HG03196 (cell line): ENCODE results near the gene HBG2.
"Not testable (repeated sequence)": the region's sequence is repeated elsewhere in the genome, so short reads cannot be mapped to it uniquely, and the experiment has no call there.

ENCODE experiments used
- ATAC-seq: cut with Tn5 transposase; IDR thresholded peaks from one replicate; pipeline ENCODE4 v1.9.1; 2021; ENCODE audit not compliant: unreplicated experiment

Gene HBG2

DNA sequence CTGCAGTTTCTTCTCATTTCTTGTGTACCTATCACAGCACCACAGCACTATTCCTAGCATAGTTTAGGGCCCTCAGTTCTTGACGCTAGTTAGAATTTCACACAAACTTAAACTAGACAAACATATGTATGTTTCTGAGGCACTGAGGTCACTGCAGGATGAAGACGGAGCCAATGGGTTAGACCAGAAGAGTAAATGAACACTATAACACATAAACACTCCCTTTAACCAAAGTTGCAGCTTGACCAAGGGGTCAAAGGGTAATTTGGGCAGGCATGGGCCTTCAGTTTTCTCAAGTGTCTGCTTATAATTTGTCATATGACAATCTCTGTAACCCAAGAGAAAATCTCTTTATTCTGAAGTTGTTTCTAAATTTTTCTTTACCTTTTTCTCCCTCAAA is 28.0 kb upstream of the HBG2 start:
- ATAC-seq: no peak

DNA sequence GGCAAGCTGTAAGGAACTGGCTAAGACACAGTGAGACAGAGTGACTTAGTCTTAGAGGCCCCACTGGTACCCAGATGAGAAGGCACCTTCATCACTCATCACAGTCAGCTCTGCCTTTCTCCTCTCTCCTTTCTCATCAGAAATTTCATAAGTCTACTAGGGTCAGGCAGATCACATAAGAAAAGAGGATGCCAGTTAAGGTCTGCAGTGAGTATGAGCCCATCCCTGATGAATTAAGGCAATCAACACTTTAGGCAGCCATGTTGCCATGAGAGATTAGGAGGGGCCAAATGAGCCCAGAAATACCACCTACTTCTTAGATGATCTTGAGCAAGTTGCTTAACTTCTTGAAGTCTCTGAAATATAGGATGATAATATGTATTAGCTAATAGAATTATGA is 27.0 kb upstream of the HBG2 start:
- ATAC-seq: no peak

DNA sequence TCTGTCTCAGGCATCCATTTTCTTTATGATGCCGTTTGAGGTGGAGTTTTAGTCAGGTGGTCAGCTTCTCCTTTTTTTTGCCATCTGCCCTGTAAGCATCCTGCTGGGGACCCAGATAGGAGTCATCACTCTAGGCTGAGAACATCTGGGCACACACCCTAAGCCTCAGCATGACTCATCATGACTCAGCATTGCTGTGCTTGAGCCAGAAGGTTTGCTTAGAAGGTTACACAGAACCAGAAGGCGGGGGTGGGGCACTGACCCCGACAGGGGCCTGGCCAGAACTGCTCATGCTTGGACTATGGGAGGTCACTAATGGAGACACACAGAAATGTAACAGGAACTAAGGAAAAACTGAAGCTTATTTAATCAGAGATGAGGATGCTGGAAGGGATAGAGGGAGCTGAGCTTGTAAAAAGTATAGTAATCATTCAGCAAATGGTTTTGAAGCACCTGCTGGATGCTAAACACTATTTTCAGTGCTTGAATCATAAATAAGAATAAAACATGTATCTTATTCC is 26.1 kb upstream of the HBG2 start:
- ATAC-seq: peak; percentile 93

DNA sequence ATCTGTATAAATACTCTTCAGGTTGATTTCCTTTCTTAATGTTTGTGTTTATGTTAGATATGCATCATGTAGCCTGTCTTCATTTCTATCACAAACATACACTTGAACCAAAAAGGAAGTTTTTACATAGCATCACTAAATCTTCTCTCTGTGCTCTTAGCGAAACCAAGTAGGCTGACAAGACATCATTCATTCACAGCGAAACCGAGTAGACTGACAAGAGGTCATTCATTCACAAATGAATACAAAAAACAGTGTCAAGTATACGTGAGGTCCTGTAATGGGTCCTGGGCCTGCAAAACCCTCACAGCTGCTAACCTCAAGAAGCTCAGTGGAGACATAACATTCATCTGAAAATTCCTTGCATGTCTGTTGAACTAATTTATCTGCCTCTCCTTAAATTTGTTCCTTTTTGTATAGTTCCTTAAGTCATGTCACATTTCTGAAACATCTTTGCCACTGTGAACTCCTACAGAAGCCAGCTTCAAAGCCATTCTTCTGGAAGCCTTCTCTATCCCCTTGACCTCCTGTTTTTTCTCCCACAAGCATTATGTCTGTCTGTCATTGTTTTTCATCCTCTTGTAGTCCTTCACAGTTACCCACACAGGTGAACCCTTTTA is 25.0 kb upstream of the HBG2 start:
- ATAC-seq: no peak

DNA sequence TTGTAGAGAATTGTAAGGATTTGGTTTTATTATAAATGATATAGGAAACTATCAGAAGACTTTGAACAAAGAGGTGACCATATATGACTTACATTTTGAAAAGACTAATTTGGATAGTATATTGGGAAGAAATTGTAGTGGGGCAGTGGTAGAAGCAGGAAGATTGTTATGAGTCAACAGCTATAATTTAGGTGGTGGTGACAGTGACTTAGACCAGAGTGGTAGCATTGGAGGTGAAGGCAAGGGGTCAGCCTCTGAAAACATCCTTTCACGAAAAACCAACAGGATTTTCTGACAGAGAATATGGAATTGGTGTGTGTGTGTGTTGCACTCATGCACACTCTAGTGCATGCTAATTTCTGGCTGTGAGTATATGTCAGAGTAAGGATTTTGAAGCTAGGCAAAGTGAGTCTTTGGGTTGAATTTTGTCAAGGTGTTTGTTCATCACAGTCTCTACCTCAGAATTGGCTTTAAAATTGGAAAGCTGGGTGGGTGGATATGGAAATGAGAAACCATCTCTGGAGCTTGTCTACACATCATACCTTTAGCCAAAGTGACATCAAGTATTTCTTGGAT is 23.3 kb upstream of the HBG2 start:
- no peak for ATAC-seq

DNA sequence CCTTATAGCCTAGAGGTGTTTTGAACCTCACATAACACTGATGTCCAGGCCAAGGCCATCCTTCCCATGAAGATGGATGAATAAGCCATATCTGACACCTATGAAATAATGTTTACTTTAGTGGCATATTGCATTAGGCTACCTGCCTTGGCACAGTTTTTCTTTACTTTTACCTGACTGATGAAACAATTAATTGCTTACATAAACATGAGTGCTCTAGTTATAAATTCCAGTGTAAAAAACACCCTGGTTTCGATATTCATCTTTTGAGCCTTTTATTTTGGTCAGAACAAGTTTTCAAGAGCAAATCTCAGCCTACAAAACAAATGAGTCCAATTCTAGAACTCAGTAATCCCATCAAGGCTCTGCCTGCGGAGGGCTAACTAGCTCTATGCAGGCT is 22.1 kb upstream of the HBG2 start:
- ATAC-seq: no peak

DNA sequence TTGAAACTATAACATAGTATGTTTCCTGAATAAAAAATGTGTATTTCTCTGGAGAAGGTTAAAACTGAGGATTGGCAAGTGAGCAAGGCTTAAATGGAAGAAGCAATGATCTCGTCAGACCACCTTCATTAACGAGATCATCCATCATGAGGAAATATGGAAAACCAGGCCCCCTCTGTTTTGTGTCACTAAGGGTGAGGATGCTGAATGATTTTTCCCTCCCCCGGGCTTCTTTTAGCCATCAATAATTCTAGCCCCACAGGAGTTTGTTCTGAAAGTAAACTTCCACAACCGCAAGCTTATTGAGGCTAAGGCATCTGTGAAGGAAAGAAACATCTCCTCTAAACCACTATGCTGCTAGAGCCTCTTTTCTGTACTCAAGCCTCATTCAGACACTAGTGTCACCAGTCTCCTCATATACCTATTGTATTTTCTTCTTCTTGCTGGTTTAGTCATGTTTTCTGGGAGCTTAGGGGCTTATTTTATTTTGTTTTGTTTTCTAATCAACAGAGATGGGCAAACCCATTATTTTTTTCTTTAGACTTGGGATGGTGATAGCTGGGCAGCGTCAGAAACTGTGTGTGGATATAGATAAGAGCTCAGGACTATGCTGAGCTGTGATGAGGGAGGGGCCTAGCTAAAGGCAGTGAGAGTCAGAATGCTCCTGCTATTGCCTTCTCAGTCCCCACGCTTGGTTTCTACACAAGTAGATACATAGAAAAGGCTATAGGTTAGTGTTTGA is 21.0 kb upstream of the HBG2 start:
- no peak for ATAC-seq

DNA sequence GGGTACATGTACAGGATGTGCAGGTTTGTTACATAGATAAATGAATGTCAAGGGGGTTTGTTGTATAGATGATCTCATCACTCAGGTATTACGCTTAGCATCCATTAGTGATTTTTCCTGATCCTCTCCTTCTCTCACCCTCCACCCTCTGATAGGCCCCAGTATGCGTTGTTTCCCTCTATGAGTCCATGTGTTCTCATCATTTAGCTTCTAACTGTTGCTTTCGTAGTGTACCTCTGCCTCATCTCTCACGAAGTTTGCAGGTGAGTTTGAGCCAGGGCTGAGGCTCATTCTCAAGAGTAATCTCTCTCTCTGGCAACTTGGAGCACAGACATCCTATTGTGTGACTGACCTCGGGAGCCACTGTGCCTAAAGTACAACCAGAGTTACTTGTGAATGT is 19.8 kb upstream of the HBG2 start:
- no peak for ATAC-seq

DNA sequence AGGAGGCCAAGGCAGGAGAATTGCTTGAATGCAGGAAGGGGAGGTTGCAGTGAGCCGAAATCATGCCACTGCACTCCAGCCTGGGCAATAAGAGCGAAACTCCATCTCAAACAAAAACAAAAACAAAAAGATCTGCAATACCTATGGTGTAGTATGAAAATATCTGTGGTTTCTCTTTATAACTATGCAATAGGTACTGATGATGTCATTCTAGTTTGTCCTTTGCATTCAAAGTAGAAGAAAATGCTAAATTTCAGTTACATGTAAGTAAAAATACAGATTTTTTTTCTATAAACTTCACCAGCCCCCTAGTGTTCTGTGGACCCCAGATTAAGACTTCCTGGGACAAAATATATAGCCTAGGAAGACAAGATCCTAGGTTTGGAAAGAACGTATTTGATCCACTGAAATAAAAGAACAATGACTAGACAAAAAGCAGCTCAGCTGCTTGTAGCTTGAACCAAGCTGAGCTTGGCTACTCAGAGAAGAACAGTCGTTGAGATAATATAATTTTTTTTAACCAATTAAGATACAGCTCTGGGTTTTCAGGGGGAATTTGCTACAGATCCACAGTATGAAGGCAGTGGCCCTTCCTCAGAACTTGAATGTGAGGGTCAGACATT is 17.9 kb upstream of the HBG2 start:
- no peak for ATAC-seq

DNA sequence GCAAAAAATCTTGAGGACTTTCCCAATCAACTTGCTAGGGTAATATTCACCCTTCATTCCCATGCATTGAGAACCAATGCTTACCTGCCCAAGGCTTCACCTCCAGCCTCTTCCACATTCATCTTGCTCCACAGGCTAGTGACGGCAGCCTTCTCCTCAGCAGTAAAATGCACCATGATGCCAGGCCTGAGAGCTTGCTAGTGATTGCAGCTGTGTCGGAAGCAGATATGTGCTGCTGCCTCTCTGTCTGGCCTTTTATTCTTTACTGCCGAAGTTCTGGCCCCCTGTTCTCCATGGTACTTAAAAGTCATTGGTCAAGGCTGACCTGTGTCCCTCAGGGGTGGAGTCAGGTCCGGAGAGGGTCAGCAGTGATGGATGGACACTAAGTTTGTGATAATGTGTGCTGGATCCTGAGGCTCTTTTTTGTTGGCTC is 15.2 kb upstream of the HBG2 start, which contains the start of gene HBE1:
Gene HBE1 (minus strand): TSS at position 231 of the 433 bp plus-strand sequence. CDS start 55 bp downstream, at position 176.
- no peak for ATAC-seq

DNA sequence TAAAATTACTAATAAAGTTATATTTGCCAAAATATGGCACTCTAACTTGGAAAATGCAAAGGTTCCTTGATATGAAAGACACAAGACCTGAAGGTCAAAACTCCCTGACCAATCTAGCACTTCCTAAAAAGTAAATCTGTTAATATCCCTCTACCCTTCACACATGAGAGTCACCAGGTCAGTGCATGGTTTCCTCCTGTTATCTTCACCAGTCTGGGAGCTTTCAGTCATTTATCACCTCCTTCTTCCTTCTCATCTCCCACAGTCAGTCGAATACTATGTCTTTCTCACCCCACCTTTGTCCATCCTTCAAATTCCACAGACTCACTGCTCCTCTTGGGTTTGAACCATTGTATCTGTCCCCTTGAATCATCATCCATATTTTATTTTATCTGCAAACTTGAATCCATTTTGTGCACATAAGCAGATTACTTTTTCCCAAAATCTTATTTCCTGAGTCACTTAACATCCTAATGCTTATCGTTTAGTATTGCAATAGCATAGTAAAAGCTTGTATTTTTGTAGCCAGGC is 12.5 kb upstream of the HBG2 start:
- ATAC-seq: no peak

DNA sequence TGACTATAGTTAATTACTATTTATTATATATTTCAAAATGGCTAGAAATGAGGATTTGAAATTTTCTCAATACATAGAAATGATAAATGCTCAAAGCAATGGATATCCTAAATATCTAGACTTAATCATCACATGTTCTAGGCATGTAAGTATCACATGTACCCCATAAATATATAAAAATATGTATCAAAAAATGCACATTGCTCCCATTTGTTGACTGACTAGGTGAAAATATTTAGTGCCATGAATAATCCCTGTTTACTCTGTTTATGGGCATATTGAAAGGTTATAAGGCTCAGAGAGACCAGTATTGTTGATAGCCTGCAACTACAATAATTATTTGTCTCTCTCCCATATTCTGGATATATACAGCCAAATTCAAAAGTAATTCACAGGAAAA is 12.0 kb upstream of the HBG2 start:
- no peak for ATAC-seq

DNA sequence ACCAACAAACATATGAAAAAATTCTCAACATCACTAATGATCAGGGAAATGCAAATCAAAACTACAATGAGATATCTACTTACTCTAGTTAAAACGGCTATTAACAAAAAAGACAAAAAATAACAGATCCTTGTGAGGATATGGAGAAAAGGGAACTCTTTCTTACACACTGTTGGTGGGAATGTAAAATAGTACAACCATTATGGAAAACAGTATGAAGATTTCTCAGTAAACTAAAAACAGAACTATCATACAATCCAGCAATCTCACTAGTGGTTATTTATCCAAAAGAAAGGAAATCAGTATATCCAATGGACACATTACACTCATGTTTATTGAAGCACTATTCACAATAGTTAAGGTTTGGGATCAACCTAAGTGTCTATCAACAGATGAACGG is 11.3 kb upstream of the HBG2 start:
- ATAC-seq: no peak

DNA sequence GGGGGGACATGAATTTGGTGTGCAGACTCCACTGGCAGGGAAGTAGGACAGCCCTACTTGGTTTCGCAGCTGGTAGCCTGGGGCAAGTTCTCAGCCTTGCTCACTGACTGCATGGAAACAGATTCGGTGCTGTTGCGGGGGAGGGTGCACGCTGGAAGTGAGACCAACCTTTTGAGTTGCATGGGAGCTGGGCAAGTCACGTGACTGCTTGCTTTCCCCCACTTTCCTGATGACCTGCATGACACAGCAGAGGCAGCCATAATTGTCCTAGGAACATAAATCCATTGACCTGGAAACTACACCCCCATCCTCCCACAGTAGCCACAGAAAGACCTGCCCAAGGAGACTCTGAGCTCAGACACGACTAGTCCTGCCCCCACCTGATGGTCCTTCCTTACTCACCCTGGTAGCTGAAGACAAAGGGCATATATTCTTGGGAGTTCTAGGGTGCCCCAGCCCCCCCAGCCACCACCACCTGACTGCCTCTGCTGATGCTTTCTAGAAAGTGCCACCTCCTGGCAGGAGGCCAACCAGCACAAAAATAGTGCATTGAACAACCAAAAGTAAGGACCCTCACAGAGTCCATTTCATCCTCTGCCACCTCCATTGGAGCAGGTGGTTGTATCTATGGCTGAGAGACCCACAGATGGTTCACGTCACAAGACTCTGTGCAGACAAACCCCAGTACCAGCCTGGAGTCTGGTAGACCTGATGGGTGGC is 4.1 kb upstream of the HBG2 start:
- ATAC-seq: no peak

DNA sequence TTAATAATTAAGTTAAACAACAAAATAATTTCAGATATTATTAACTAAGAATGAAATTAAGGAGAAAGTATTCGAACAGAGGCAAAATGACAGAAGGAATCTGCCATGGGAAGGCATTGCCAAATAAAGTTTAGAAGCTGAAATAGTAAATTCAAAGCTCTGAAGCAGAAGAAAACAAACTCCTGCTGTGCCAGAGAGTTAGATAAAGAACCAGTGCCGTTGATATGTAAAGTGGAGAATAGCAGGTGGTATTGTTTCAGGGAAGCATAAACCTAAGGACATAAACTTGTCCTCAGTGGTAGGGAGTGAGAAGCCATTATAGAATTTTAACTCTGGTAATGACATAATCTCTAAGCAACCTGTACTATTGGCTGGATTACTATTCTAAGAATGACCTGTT is 2.7 kb upstream of the HBG2 start:
- ATAC-seq: no peak

DNA sequence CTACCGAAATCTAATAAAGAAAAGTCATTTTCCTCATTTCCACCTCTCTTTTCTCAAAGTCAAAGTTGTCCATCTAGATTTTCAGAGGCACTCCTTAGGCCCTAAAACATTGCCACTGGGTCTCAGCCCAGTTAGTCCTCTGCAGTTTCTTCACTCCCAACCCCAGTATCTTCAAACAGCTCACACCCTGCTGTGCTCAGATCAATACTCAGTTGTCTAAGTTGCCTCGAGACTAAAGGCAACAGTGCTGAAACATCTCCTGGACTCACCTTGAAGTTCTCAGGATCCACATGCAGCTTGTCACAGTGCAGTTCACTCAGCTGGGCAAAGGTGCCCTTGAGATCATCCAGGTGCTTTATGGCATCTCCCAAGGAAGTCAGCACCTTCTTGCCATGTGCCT is 558 bp downstream of the HBG2 start:
- not testable (repeated sequence) for ATAC-seq

DNA sequence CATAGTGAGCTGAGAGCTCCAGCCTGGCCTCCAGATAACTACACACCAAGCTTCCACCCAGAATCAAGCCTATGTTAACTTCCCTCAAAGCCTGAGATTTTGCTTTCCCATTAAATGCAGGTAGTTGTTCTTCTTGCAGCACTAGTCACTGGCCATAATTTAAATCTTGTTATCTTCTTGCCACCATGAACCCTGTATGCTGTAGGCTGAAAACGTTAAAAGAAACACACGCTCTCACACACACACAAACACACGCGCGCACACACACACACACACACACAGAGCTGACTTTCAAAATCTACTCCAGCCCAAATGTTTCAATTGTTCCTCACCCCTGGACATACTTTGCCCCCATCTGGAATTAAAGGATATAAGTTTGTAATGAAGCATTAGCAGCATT is 1.1 kb downstream of the HBG2 start:
- ATAC-seq: not testable (repeated sequence)

DNA sequence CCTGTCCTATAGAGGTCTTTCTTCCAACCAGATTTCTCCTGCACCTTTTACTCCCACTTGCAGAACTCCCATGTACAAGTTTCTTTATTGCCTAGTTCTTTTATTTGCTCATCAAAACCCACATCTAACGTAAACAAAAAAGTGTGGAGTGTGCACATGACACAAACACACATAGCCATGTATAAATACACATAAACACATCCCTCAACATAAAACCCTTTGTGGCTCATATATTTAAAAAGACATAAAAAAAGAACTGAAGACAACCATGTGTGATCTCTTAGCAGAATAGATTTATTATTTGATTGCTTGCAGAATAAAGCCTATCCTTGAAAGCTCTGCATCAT is 1.7 kb downstream of the HBG2 start:
- ATAC-seq: no peak

DNA sequence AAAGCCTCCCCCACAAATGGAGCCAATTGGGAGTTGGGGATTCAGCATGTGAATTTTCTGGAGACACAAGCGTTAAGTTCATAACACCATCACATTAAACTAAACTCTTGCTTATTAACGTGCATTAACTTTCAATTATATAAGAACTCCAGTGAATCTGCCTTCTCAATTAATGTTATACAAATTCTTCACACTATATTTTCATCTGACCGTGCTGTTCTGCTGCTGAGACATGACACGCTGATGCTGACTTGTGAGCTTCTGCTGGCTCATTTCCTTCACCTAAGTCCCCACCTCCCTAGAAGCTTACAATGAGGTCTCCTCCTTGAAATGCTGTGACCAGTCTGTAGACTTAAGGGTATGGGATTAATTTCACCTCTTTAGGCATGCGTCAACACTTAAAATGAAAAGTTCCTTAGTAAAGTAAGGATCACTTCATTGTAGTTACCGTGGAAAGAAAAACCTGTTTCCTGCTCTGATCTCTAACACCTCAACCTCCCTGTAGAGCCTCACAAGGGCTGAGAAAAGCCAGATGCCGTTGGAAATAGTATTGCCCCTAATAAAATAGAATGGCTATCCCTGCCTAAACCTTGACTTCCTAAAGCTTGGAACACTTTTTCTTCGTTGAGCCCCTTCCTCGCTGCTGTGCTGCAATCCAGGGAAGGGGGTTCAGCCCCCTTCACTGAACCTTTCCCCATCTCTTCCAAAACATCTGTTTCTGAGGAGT is 2.2 kb downstream of the HBG2 start:
- no peak for ATAC-seq

DNA sequence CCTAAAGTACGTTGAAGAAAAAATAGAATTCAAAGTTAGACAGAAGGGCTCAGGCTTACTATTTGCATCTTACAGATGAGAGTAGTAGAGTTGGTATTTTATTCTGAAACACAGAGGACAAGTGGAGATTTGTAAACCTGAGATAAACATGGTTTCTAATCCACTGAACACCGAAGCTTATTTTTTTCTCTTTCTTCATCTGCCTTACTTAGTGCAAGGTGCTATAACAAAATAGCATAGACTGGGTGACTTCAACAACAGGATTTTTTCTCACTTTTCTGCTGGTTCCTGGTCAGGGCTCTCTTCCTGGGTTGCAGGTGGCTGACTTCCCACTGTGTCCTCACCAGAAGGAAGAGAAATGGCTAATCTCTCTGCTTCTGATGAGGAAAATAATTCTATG is 2.8 kb downstream of the HBG2 start:
- ATAC-seq: no peak
